Activated CD4-positive, CD25-positive, alpha-beta regulatory T cell treated with anti-CD3 and anti-CD28 coated beads, Interleukin-2, amount 50 U/mL, for 72 hours (primary cell): ENCODE data around the gene EIF1AX.
"Not testable (repeated sequence)": the region's sequence is repeated elsewhere in the genome, so short reads cannot be mapped to it uniquely, and the experiment has no call there.

Experiments
- DNase-seq: peaks from one replicate; pipeline ENCODE4 v3.0.0; 2021

Gene EIF1AX

GRCh38 chrX:20141281-20142220 is at the start of gene EIF1AX:
TSS of gene EIF1AX (minus strand) at chrX:20141838. CDS start at chrX:20141640, 198 bp downstream.
- peak; percentile 99 for DNase-seq

DNA sequence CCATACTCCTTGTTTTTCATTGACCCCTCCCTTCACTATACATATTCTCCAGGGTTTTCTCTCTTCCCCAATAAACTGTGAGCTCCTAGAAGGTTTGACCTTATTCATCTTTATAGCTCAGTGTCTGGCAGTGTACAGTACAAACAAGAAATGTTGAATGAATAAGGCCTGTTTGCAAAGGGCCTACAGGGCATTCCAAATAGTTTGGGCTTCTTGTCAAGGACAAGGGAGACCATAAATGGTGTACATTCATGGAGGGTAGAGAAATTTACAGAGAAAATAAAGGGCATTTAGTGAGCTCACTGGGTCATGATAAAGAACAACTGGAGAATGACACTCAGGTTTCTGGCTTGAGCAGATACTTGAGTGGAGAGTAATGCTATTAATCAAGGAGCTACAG is 47.5 kb upstream of the EIF1AX start:
- no peak for DNase-seq

DNA sequence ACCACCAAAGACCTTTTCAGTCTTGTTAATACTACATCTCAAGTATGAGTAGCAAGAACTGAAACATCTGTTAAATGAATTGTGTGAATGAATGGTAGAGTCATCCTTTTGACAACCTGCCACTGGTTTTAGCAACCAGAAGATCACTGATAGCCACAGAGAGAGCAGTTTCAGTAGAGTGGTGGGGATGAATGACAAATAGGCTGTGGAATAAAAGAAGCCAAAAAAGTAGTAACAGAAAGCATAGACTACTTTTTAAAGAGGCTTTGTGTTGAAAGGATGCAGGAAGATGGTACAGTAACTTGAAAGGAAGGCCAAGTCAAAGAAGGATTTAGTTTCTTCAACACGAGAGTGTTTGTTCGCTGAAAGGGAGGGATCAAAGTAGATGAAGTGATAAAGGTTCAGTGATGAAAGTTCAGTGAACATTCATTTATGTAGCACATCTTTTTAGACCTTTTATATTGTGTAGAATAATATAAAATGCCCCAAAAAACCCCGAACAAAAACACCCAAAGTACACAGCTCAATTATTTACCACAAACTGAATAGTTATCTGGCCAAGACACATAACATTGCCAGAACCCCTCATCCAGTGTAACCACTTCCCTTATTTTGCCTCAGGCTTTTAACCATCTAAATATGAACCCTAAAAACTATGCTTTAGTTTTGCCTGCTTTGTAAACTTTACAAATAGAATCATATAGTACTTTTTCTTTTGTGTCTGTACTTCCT is 40.1 kb upstream of the EIF1AX start:
- no peak for DNase-seq

DNA sequence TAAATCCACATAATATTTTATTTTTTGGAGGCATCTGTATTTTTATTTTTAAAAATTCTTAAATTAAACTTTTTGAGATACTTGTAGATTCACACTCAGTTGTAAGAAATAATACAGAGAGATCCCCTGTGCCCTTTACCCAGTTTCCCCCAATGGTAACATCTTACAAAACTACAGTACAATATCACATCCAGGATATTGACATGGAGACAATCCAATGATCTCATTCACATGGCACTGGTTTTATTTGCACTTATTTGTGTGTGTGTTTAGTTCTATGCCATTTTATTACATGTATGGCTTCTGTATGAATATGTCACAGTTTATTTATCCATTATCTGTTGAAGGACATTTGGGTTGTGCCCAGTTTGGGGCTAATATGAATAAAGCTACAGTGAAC is 35.5 kb upstream of the EIF1AX start:
- DNase-seq, result no peak

- DNase-seq, result no peak
These were observed 32.2 kb upstream of the EIF1AX start for GRCh38 chrX:20173856-20174255.

- no peak for DNase-seq
These were observed 31.7 kb upstream of the EIF1AX start for GRCh38 chrX:20173313-20173712.

DNA sequence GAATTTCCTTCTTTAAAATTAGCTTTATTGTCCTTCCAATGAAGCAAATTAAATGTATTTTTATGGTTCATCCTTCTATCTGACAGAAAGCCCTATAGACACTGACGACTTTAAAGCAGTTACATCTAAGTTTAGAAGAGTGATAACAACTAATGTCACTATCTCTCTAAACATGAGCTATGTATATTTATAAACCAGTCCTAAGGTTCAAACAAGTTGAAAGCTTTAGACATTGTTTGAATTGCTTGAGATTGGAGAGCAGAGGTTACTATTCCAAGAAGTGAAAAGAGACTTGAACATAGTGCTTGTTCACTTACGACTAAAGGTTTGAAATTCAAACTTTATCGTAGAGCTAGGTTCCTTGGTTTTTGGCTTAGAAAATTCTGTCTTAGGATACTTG is 30.2 kb upstream of the EIF1AX start:
- no peak for DNase-seq

- not testable (repeated sequence) for DNase-seq
These were observed 20.9 kb upstream of the EIF1AX start for GRCh38 chrX:20162516-20162915.

GRCh38 chrX:20159797-20160385 is 18.3 kb upstream of the EIF1AX start:
- DNase-seq, result no peak

DNA sequence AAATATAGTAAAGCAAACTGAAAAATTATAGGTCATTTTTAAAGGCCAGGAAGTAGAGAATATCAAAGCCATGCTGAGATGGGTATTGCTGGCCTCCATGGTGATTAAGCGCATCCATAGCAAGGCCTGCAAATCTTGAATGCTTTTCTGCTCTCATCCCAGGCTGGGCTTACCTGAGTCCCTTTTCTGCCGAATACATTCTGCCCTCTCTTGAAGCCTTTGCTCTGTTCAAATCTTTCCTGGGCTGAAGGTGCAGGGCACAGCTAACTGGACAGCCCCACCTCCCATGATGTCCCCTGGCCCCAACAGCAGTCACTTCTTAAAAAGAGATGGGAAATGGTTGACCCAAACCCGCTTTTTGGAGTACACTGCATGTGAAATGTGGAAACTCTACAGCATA is 10.1 kb upstream of the EIF1AX start:
- no peak for DNase-seq

DNA sequence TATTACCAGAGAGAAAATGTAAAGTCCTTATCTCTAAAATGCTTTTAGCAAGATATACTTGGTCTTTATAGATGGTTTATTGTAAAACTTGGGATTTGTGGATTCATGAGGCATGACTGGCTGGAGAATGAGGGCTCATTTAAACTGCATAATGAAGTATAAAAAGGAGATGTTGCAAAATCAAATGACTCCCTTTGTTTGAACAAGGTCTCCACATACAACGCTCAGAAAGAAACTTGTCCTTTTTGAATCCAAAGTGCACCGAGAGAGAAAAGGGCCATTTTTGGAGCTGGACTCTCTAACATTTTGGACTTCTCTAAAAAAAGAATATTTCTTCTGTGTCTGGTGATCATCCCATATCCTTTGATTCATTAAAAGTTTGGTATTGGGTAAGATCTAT is 7.7 kb upstream of the EIF1AX start:
- DNase-seq, result no peak

DNA sequence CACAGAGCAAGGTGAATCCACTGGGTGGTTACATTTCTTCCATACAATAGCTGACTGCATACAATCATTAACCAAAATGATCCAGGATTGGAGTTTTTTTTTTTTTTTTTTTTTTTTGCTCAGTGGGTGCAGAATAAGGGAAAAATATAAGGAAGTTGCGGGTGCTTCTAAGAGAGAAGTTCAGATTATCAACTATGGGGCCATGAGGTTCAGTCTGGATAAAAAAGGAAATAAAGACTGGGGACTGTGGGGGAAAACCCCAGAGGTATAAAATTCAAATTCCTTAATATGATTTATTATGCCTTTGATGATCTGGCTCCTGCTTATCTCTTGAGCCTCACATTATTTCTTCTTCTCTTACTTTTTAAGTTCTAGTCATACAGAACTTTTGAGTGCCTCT is 5.9 kb upstream of the EIF1AX start:
- no peak for DNase-seq

DNA sequence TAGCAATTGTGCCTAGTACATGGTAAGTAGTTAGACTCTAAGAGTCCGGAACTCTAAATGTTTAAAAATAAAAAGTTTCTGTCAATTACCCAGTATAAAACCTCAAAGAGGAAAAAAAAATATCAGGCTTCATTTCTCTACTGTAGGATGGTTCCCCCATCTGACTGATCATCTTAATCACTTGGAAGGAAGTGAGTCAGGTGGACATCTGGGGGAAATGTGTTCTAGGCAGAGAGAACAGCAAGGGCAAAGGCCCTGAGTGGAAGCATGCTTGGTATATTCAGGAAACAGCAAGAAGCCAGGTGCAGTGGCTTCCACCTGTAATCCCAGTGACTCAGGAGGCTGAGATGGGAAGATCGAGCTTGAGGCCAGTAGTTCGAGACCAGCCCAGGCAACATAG is 2.9 kb upstream of the EIF1AX start:
- DNase-seq, result no peak

DNA sequence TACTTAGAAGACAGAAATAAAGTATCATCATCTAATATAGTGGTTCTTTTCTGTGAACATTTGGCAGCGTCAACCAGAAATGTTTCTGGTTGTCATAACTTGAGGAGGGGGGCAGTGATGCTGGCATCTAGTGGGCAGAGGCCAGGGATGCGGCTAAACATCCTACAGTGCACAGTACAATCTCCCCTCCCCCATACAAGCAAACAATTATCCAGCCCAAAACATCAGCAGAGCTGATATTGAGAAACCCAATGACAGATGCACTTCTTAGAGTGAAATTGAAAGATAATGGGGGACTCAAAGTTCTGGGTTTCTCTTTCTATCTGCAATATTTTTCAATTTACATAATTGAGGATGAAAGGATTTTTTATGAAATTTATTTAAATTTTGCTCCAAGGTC is 1.9 kb upstream of the EIF1AX start:
- DNase-seq, result no peak

- no peak for DNase-seq
These were observed 1.5 kb upstream of the EIF1AX start for GRCh38 chrX:20143111-20143510.

GRCh38 chrX:20140420-20140819 is 1.2 kb downstream of the EIF1AX start:
- DNase-seq, result no peak

- no peak for DNase-seq
These were observed 1.7 kb downstream of the EIF1AX start for GRCh38 chrX:20139966-20140365.

DNA sequence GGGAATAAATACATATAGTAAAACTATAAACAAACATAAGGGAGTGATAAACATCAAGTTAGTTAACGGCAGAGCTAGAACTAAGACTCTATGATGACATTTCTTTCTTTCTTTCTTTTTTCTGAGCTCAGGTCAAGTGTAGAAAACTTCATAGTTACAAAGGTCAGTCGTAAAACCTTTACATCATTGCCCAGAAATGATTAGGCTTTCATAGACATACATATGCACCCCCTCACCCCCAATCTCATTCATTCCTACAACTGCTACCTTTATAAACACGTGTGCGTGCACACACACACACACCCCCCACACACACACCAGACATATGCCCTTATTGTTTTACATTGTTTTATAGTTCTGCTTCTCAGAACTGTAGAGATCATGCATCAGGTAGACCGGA is 5.7 kb downstream of the EIF1AX start:
- no peak for DNase-seq

DNA sequence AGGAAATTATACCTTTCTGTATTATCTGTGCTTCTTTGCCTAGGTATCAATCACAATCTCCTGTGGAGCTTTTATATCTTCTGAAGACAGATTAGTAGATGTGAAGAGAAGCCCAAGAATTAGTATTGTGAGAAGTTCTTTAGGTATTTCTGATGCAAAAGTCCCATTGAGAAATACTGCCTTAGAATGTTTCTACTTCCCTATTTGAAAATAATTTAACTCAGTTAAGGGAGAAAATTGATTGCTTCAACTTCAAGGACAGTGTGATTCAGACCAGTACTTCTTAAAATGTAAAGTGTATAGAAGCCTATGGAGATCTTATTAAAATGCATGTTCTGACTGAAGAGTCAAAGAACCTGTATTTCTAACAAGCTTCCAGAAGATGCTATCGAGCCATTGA is 9.0 kb downstream of the EIF1AX start:
- no peak for DNase-seq

GRCh38 chrX:20130357-20130756 is 11.3 kb downstream of the EIF1AX start:
- no peak for DNase-seq

GRCh38 chrX:20129547-20129946 is 12.1 kb downstream of the EIF1AX start:
- no peak for DNase-seq

DNA sequence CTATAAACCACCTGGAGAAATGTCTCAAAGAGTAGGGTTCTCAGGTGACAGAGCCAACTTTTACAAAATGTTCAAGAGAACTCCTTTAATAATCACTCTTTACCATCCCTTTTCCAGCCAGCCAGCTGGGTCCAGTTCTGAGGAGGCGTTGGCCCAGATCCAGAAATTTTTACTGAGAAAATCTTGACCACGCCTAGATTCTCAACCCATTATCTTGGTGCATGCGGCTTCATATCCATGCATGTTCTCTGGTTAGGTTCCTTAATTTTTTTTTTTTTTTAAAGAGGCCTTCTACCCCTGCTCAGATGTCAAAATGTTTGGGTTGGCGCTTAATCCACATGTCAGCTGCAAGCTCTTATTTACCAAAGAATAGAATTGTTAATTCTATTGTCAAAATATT is 13.0 kb downstream of the EIF1AX start:
- no peak for DNase-seq

GRCh38 chrX:20127440-20127839 is 14.2 kb downstream of the EIF1AX start:
- not testable (repeated sequence) for DNase-seq

DNA sequence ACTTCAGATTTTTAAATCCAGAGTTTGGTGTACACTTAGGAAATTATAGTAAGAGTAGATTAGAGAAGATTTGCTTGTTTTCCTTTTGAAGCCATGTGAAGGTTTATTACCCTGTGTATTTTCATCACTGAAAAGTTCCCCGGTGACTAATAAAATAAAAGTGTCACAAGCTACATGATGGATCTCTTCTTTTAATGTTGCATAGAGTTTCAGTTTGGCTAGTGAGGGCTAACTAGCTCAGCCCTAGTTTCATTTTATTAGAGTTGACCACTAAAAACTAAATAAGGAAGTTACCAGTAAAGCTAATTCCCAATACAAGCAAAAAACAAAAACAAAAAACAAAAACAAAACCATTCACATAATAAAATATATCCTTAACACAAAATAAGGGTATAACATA is 14.8 kb downstream of the EIF1AX start:
- DNase-seq, result not testable (repeated sequence)
